Esophagus muscularis mucosa (tissue), 4 donors: Measurements from ENCODE around the gene MAGI2. TPM values are rescaled to one million over a fixed set of nuclear protein-coding genes. Genes with fewer than 3 reads are reported as not detected.

Source experiments
- DNase-seq: peaks from one replicate; pipeline ENCODE4 v3.0.0-alpha.2; 2017; ENCODE audit errors: extremely low spot score
- H3K27ac ChIP-seq, 4 donors: fragments of 200-600 bp; sonication (generic); replicated peaks in 1 of 4; 1 replicate in 3 of 4; 2 replicates in 1 of 4; pipeline ENCODE4 v1.5.1; 2016 to 2019; ENCODE audit warnings: mild to moderate bottlenecking in 1 of 4
- H3K27me3 ChIP-seq, 4 donors: fragments of 200-600 bp; sonication (generic); one replicate each; pipeline versions ENCODE4 v1.5.1 to v1.6.0; 2016 to 2019
- H3K36me3 ChIP-seq, 4 donors: fragments of 200-600 bp; sonication (generic); one replicate each; pipeline ENCODE4 v1.5.1; 2016 to 2019
- H3K4me1 ChIP-seq, 4 donors: fragments of 200-600 bp; sonication (generic); one replicate each; pipeline ENCODE4 v1.5.1; 2016 to 2019
- H3K4me3 ChIP-seq, 4 donors: fragments of 200-600 bp; sonication (generic); 1 replicate in 2 of 4; 2 replicates in 2 of 4; pipeline ENCODE4 v1.5.1; 2016 to 2019; ENCODE audit warnings: mild to moderate bottlenecking in 4 of 4, moderate library complexity in 1 of 4
- H3K9me3 ChIP-seq, 4 donors: fragments of 200-600 bp; sonication (generic); 1 replicate in 3 of 4; 2 replicates in 1 of 4; pipeline ENCODE4 v1.5.1; 2016 to 2019
- EP300 ChIP-seq: sonication (generic); formaldehyde crosslinking; IDR thresholded peaks from one replicate; pipeline ENCODE4 v1.6.1; 2017; ENCODE audit warnings: antibody characterized with exemption
- POLR2A ChIP-seq: fragments of 450-650 bp; IDR thresholded peaks from one replicate; pipeline ENCODE4 v1.6.1; 2017; ENCODE audit warnings: antibody characterized with exemption, moderate library complexity, mild to moderate bottlenecking, low read depth
- POLR2AphosphoS5 ChIP-seq, 2 donors: sonication (generic); formaldehyde crosslinking; IDR thresholded peaks; one replicate each; pipeline ENCODE4 v1.6.1; 2017; ENCODE audit warnings: antibody characterized with exemption in 2 of 2
- WGBS: methylation state at CpG from one replicate; pipeline ENCODE4 v1.1.5; 2018; 5-methylcytosine and 5-hydroxymethylcytosine counted together
- intact Hi-C: fragments of 100-400 bp; cut with DNase I; formaldehyde crosslinking; loops from one replicate; pipeline ENCODE4 v1.15.1; 2023
- total RNA-seq, 4 donors: library from RNA; depleted of rRNA; stranded (reverse); fragments of >200 nt; gene quantifications; one replicate each; pipeline versions ENCODE4 v1.1.0 to v1.2.1, GENCODE V29; 2016
- TF ChIP-seq, protein P1 (sequence below), 3 experiments: fragments of 200-600 bp in 2 of 3; fragments of 450-650 bp in 1 of 3; sonication (generic) in 2 of 3; IDR thresholded peaks; one replicate each; pipeline ENCODE4 v1.5.1; 2017 to 2019; ENCODE audit warnings: antibody characterized with exemption in 3 of 3, mild to moderate bottlenecking in 2 of 3, moderate library complexity in 1 of 3

The MAGI2 gene
- total RNA-seq, 4 donors from 2014 or later: 14.4 to 22.3 (median 21.2) TPM

DNA sequence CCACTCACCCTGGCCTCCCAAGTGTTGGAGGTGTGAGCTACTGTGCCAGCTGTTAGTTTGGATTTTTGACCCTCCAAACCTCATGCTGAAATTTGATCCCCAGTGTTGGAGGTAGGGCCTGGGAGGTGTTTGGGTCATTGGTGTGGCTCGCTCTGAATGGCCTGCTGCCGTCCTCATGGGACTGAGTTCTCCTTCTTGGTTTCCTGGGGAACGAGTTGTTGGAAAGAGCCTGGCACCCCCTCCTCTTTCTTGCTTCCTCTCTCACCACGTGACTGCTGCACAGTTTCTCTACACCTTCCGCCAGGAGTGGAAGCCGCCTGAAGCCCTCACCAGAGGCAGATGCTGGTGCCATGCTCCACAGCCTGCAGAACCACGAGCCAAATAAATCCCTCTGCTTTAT lies 1401.4 kb downstream of the MAGI2 start:
- 73% methylated on average over 7 of the region's 7 CpGs for WGBS
- Histone ChIP-seq H3K27ac (no peak overlapping the region), H3K36me3 (no peaks in the 10 kb centered on the region), H3K27me3 (no peaks in the 10 kb centered on the region), H3K9me3 (no peaks in the 10 kb centered on the region), H3K4me3 (no peak overlapping the region), H3K4me1 (no peaks in the 10 kb centered on the region)
- DNase-seq: no peak
- TF ChIP-seq, protein P1, sequence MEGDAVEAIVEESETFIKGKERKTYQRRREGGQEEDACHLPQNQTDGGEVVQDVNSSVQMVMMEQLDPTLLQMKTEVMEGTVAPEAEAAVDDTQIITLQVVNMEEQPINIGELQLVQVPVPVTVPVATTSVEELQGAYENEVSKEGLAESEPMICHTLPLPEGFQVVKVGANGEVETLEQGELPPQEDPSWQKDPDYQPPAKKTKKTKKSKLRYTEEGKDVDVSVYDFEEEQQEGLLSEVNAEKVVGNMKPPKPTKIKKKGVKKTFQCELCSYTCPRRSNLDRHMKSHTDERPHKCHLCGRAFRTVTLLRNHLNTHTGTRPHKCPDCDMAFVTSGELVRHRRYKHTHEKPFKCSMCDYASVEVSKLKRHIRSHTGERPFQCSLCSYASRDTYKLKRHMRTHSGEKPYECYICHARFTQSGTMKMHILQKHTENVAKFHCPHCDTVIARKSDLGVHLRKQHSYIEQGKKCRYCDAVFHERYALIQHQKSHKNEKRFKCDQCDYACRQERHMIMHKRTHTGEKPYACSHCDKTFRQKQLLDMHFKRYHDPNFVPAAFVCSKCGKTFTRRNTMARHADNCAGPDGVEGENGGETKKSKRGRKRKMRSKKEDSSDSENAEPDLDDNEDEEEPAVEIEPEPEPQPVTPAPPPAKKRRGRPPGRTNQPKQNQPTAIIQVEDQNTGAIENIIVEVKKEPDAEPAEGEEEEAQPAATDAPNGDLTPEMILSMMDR (IDR thresholded peaks at IDR 0.05): no peak
- TF ChIP-seq POLR2AphosphoS5 (IDR thresholded peaks at IDR 0.05) (no peak), EP300 (no peak), POLR2A (no peak)
- intact Hi-C loops: no loop called here

GRCh38 chr7:78047800-78048199 lies 1405.7 kb downstream of the MAGI2 start:
- Histone ChIP-seq H3K27ac (no peak overlapping the region), H3K27me3 (no peaks in the 10 kb centered on the region), H3K4me1 (no peaks in the 10 kb centered on the region), H3K9me3 (no peaks in the 10 kb centered on the region), H3K36me3 (no peaks in the 10 kb centered on the region), H3K4me3 (no peak overlapping the region)
- 87% methylated on average over 3 of the region's 3 CpGs for WGBS
- TF ChIP-seq EP300: no peak
- DNase-seq: no peak
- intact Hi-C loops: no loop called here

DNA sequence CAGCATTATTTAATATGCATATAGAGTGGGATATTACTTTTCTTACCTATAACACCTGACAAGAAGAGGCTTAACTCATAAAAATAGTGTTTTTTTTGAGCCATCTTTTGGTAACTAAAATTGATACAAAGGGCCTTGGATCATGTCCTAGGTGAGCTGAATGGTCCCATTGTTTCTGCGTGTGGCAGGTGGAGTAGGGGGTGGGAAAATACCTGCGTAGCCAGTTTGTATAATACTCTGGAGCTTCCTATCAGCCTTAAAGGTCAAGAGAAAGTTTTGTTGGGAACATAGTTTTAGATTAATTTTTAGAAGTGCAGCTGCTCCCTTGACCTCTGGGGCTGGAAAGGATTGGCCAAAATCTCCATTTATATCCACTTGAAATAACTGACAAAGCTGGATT lies 1410.3 kb downstream of the MAGI2 start:
- WGBS: 89% methylated on average over 2 of the region's 2 CpGs
- no peaks in the 10 kb centered on the region for H3K27me3 ChIP-seq
- H3K36me3 ChIP-seq: no peaks in the 10 kb centered on the region
- H3K9me3 ChIP-seq: no peaks in the 10 kb centered on the region
- DNase-seq: no peak
- TF ChIP-seq, protein P1 (IDR thresholded peaks at IDR 0.05): no peak
- no peak for TF ChIP-seq POLR2AphosphoS5 (IDR thresholded peaks at IDR 0.05)
- TF ChIP-seq POLR2A: no peak
- no peak overlapping the region for H3K4me3 ChIP-seq
- no peak overlapping the region for H3K27ac ChIP-seq
- H3K4me1 ChIP-seq: peaks cover 0 to 9% (median 9%) of the 10 kb centered on the region in 4 donors
- intact Hi-C loops: loop anchor here (5.0 kb wide), 1 partner anchor 101 kb away; no protein-coding TSS in a partner anchor

GRCh38 chr7:78041423-78041822 lies 1412.0 kb downstream of the MAGI2 start:
- Histone ChIP-seq H3K27ac (no peak overlapping the region), H3K36me3 (no peaks in the 10 kb centered on the region), H3K9me3 (no peaks in the 10 kb centered on the region), H3K4me3 (no peak overlapping the region), H3K4me1 (peaks cover 0 to 9% (median 9%) of the 10 kb centered on the region in 4 donors), H3K27me3 (no peaks in the 10 kb centered on the region)
- WGBS: 94% methylated on average over 3 of the region's 3 CpGs
- intact Hi-C loops: loop anchor here (5.0 kb wide), 1 partner anchor 99 kb away; no protein-coding TSS in a partner anchor
- DNase-seq: no peak
- TF ChIP-seq, protein P1 (IDR thresholded peaks at IDR 0.05): no peak
- TF ChIP-seq POLR2A (no peak), POLR2AphosphoS5 (IDR thresholded peaks at IDR 0.05) (no peak)

GRCh38 chr7:78039790-78040776 lies 1413.4 kb downstream of the MAGI2 start:
- TF ChIP-seq EP300: no peak
- TF ChIP-seq, protein P1 (IDR thresholded peaks at IDR 0.05): peak; percentile 67 to 82 (median 69)
- Histone ChIP-seq H3K4me3 (no peak overlapping the region), H3K27me3 (no peaks in the 10 kb centered on the region), H3K36me3 (no peaks in the 10 kb centered on the region), H3K4me1 (peaks cover 0 to 9% (median 9%) of the 10 kb centered on the region in 4 donors), H3K27ac (no peak overlapping the region), H3K9me3 (no peaks in the 10 kb centered on the region)
- WGBS: 55% methylated on average over 19 of the region's 40 CpGs
- no peak for DNase-seq
- intact Hi-C loops: loop anchor here (5.0 kb wide), 1 partner anchor 98 kb away; no protein-coding TSS in a partner anchor
